Dedifferentiated amniotic fluid mesenchymal stem cell (primary cell): ENCODE data around the gene PPFIA1.

Experiments used
- DNase-seq: peaks from one replicate; pipeline ENCODE4 v3.0.0-alpha.2; 2016; ENCODE audit errors: extremely low spot score

Gene PPFIA1

DNA sequence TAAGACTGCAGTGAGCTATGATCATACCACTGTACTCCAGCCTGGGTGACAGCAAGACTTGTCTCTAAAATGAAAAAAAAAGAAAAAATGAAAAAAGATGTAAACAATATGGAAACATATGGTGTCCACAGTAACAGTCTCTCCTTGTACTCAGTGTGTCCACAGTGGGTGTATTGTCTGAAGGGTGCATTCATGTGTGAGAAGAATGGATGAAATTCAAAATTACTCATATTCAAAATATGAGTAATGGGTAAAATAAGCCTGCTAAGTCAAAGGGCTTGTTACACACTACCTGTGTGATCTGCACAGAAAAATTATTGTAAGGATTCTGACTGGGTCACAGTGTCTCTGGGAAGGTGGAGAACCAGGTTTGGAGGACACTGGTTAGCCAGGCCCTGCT, 26.9 kb downstream of the PPFIA1 start:
- no peak for DNase-seq

DNA sequence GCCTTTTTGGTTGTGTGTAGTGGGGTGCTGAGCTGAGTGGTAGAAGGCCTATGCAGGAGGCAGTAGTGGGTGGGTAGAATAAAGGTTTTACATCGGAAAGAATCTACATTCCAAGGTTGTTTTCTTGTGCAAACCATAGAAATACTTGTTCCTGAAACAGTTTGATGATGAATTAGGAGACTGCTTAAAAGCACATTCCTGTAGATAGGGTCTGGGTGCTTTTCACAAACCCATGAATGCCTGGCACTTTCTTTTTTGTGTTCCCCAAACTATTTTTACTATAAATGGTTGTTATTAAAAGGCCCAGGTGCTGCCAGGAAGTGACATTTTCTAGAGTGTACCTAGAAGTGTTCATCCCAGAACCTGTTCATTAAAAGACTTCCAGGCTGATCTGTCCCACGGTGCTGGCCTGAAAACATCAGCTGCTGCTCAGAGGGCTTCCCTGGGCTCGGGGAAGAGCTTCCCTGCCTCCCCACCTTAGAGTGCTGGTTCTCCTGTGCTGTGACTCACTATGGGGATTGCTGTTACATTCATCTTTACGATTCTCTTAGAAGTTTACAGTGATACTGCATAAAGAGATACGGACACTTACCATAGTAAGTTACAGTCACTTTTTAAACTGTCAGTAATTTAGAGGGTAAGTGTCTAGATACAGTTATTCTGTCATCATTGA, 27.9 kb downstream of the PPFIA1 start:
- peak; percentile 34 for DNase-seq

DNA sequence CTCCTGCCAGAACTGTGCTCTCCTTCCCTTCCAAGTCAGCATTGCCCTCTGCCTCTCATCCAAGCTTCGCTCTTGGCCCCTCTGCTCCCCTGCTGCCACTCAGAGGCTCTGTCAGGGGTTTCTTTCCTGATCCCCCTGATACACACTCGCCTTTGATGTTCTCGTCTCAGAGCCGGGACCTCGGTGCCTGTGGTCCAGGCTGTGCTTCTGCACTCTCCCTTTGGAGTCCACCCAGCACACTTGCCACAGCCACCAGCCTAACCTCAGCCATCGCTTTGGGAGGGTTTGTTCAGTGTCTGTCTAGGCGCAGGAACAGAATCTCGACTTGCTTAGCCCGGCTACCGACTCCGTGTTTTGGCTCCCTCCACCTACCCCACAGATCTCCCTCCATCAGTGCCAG, 29.1 kb downstream of the PPFIA1 start:
- no peak for DNase-seq

DNA sequence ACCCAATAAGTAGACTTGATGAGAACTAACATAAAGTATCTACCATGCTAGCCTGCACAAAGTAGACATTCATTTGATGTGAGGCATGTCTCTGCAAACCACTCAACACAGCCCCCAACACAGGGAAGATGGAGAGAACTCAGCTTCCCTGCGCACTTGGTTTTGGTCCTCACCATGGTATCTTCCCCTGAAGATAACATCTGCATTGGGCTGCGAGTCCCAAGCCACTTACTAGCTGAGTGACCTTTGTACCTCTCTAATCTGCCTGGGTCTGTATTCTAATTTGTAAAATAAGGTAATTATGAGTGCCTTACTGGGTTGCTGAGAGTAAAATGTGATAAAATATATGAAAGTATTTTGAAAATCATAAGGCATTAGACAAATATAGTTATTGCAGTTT, 30.7 kb downstream of the PPFIA1 start:
- no peak for DNase-seq

DNA sequence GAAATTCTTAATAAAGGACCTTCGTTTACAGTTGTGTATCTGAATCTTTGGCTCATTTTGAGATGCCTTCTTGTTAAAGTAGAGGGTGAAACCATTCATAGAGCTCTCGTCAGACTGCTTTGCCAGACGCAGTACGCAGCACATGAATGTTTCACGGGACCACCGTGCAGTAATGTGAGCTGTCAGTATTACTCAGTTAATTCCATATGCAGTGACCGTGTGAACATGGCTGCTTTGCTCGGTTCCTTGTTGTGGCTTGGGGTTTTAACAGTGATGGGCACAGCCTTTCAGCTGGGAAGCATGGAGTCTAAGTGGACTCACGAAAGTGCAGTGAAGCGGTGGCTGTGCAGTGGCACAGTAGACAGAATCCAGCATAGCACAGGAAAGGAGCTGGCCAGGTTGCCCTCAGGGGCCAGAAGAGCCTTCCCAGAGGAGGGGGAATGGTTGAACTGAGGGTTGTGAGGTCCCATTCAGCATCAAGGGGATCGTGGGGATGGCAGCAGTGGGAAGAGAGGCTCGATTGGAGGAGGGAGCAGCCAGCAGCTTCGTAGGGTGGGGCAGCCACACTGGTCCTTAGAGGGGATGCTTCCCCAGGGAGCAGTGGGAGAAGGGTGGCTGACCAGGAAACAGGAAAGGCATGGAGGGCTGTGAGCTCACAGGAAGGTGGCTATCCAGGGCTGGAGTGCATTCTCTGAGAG, 31.4 kb downstream of the PPFIA1 start:
- DNase-seq: no peak

DNA sequence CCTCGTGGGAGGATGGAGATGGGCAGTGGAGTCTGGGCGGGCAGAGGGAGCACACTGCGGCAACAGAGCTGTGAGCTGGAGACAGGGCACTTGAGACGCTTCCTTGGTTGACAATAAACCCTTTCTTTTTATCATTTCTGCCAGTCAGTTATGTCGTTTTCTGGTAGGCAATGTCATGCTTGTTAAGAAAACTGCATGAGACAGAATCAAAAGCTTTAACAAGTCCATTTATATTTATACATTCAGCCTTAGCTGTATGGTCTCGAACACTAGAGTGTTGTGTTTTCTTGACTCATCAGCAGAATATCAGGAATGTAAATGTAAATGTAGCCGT, 31.9 kb downstream of the PPFIA1 start:
- no peak for DNase-seq

GRCh38 chr11:70303070-70303469, 32.6 kb downstream of the PPFIA1 start:
- no peak for DNase-seq

DNA sequence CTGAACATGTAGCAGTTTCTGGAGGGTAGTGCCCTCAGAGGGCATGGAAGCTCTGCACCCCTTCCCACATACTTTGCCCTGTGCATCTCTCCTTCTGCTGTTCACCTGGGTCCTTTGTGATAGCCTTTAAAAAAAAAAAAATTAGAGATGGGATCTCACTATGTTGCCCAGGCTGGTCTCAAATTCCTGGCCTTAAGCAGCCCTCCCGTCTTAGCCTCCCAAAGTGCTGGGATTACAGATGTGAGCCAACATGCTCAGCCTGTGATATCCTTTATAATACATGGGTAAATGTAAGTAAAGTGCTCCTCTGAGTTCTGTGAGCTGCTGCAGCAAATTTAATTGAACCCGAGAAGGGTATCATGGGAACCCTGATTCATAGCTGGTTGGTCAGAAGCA, 33.7 kb downstream of the PPFIA1 start:
- DNase-seq: no peak

- DNase-seq: no peak
Measured at GRCh38 chr11:70305501-70305900, 35.0 kb downstream of the PPFIA1 start.

GRCh38 chr11:70306586-70307033, 36.1 kb downstream of the PPFIA1 start:
- DNase-seq: no peak

- DNase-seq: no peak
Measured at GRCh38 chr11:70307176-70307575, 36.7 kb downstream of the PPFIA1 start.

DNA sequence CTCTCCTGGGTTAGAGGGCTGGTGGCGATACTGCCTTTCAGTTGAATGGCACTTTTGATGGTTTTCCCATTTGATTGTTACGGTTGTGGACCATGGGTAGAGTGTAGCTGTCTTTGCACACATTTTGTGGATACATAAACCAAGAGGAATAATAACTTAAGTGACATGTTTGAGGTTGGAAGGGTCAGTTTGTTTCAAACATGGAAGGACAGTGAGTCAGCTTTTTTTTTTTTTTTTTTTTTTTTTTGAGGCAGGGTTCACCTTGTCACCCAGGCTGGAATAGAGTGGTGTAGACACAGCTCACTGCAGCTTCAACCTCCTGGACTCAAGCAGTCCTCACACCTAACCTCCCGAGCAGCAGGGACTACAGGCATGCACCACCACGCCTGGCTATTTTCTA, 41.1 kb downstream of the PPFIA1 start:
- DNase-seq: no peak

DNA sequence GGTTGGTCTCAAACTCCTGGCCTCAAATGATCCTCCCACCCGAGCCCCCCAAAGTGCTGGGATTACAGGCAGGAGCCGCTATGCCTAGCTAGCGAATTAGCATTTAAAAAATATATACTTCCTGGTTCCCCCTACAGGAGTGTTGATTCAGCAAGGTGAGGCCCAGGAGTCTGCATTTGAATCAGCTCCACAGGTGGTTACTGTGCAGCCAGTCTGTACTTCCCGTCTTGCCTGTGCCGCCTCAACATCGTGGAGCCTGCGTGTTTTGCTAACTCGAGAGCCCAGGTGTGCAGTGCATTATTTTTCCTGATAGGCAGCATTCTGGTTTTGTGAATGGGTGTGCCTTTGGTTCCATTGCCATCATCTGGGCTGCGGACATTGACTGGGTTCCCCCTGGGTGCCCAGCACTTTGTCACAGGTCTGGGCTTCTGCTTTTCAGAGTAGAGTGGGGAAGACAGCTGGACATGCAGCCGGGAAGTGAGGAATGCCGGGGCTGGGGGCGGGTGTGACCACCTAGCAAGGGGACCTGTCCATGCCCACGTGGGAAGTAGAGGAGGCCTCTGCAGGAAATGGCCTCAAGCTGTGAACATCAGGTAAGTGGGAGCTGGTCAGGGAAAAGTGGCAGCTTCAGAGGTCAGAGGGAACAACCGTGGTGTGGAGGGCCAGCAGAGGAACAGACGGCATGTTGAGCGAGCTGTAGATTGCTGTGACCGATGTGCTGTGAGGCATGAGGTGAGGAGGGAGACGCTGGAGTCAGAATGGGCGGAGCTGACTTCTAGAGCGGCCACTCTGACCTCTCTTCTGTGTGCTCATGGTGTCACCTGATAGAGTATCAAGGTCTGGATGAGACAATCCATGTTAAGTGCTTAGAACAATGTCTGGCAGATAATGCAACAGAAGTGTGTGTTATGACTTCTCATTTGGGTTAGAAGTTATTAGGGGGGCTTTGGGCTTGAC, 42.2 kb downstream of the PPFIA1 start:
- no peak for DNase-seq

GRCh38 chr11:70313945-70314344, 43.5 kb downstream of the PPFIA1 start:
- no peak for DNase-seq

DNA sequence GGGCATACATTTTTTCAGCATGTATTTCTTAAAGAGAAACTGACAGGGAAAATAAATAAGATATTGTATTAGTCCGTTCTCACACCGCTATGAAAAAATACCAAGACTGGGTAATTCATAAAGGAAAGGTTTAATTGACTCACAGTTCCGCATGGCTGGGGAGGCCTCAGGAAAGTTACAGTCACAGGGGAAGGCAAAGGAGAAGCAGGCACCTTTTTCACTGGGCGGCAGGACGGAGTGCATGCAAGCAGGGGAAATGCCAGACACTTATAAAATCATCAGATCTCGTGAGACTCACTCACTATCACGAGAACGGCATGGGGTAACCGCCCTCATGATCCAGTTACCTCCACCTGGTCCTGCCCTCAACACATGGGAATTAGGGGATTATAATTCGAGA, 44.2 kb downstream of the PPFIA1 start:
- no peak for DNase-seq

GRCh38 chr11:70315716-70316115, 45.2 kb downstream of the PPFIA1 start:
- no peak for DNase-seq

- DNase-seq: no peak
Measured at GRCh38 chr11:70317581-70318305, 47.3 kb downstream of the PPFIA1 start.

GRCh38 chr11:70319396-70320076, 49.0 kb downstream of the PPFIA1 start:
- DNase-seq: no peak

GRCh38 chr11:70322666-70323065, 52.2 kb downstream of the PPFIA1 start:
- DNase-seq: no peak

GRCh38 chr11:70323806-70324205, 53.3 kb downstream of the PPFIA1 start:
- peak; percentile 23 for DNase-seq

GRCh38 chr11:70324376-70325115, 54.1 kb downstream of the PPFIA1 start:
- no peak for DNase-seq
